Glutamatergic neuron (in vitro differentiated cells): ENCODE data around the gene TNNC1. TPM values are rescaled to one million over a fixed set of nuclear protein-coding genes. Genes with fewer than 3 reads are reported as not detected.

Source experiments
- DNase-seq: peaks from one replicate; pipeline ENCODE4 v3.0.0; 2022
- H3K27ac Mint-ChIP-seq: one replicate; pipeline ENCODE4 v1.8.0; 2020; ENCODE audit warnings: mild to moderate bottlenecking, mixed read lengths, inconsistent platforms; ENCODE audit not compliant: unreplicated experiment
- H3K27me3 Mint-ChIP-seq: one replicate; pipeline ENCODE4 v1.8.0; 2020; ENCODE audit warnings: mild to moderate bottlenecking, moderate library complexity, mixed read lengths, inconsistent platforms; ENCODE audit not compliant: unreplicated experiment
- H3K36me3 Mint-ChIP-seq: one replicate; pipeline ENCODE4 v1.8.0; 2020; ENCODE audit warnings: mild to moderate bottlenecking, mixed read lengths, inconsistent platforms; ENCODE audit not compliant: unreplicated experiment
- H3K4me1 Mint-ChIP-seq: one replicate; pipeline ENCODE4 v1.8.0; 2020; ENCODE audit warnings: mild to moderate bottlenecking, low read depth, mixed read lengths, inconsistent platforms; ENCODE audit not compliant: unreplicated experiment
- H3K4me3 Mint-ChIP-seq: one replicate; pipeline ENCODE4 v1.8.0; 2020; ENCODE audit warnings: mild to moderate bottlenecking, mixed read lengths, inconsistent platforms; ENCODE audit not compliant: unreplicated experiment
- H3K9me3 Mint-ChIP-seq: one replicate; pipeline ENCODE4 v1.8.0; 2020; ENCODE audit warnings: mild to moderate bottlenecking, moderate library complexity, mixed read lengths, inconsistent platforms; ENCODE audit not compliant: unreplicated experiment
- total RNA-seq: library from RNA; stranded (reverse); fragmentation: NEBNext Ultra II Directional; extraction: Animal tissue kit (Norgen Biotek cat#: 25700); gene quantifications from one replicate; pipeline ENCODE4 v1.2.1, GENCODE V29; 2021; ENCODE audit not compliant: unreplicated experiment
- TF ChIP-seq, protein P1 (sequence below): fragments of 200-600 bp; sonication (generic); IDR thresholded peaks from one replicate; pipeline ENCODE4 v1.5.0; 2021; ENCODE audit not compliant: partially characterized antibody, unreplicated experiment

TNNC1 gene
- total RNA-seq, 1 donor from 2014 or later: 2.7 TPM

GRCh38 chr3:52498137-52499054, 44.6 kb upstream of the TNNC1 start:
- H3K4me3 Mint-ChIP-seq: no peak overlapping the region
- TF ChIP-seq, protein P1, sequence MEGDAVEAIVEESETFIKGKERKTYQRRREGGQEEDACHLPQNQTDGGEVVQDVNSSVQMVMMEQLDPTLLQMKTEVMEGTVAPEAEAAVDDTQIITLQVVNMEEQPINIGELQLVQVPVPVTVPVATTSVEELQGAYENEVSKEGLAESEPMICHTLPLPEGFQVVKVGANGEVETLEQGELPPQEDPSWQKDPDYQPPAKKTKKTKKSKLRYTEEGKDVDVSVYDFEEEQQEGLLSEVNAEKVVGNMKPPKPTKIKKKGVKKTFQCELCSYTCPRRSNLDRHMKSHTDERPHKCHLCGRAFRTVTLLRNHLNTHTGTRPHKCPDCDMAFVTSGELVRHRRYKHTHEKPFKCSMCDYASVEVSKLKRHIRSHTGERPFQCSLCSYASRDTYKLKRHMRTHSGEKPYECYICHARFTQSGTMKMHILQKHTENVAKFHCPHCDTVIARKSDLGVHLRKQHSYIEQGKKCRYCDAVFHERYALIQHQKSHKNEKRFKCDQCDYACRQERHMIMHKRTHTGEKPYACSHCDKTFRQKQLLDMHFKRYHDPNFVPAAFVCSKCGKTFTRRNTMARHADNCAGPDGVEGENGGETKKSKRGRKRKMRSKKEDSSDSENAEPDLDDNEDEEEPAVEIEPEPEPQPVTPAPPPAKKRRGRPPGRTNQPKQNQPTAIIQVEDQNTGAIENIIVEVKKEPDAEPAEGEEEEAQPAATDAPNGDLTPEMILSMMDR: no peak
- DNase-seq: no peak
- no peak overlapping the region for H3K27ac Mint-ChIP-seq
- H3K9me3 Mint-ChIP-seq: no peaks in the 10 kb centered on the region
- H3K4me1 Mint-ChIP-seq: peaks cover 14% of the 10 kb centered on the region
- H3K27me3 Mint-ChIP-seq: peaks cover 11% of the 10 kb centered on the region
- no peaks in the 10 kb centered on the region for H3K36me3 Mint-ChIP-seq

DNA sequence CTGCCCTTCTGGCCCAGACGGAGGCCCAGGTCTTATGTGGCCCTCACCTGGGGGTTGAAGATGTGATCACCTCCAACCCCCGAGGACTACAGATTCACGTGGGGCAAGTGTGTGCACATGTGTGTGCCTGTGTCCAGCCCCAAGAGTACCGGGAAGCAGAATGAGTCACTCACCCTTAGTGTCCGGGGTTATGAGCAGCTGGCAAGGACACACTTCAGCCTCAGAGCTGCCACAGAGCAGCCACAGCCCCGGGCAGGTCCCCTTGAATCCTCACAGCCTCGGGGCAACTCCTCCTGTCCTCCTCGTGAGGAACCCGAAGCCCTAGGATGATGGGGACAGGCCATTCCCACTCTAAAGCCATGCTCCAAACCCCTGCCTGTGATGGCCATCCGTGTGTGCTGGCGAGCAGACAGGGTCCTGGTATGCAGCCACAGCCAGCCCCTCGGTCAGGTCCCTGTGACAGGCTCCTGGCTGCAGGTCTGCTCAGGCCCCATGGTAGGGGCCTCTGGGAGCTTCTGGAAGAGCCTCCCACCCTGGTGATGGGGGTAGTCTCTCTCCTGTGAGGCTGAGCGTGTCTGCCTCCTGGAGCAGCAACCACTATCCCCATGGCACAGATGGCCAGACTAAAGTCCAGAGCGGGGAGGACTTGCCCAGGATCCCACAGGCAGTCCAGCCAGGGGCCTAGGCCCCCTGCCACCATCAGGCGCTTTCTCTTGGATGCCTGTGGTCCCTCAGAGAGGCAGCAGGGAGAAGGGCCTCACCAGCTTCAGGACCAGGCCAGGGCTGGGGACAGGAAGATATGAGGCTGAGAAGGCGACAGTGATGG, 42.1 kb upstream of the TNNC1 start:
- H3K36me3 Mint-ChIP-seq: no peaks in the 10 kb centered on the region
- peaks cover 11% of the 10 kb centered on the region for H3K27me3 Mint-ChIP-seq
- no peak overlapping the region for H3K4me3 Mint-ChIP-seq
- DNase-seq: no peak
- peak overlapping the region; percentile 28 for H3K27ac Mint-ChIP-seq
- H3K4me1 Mint-ChIP-seq: peaks cover 18% of the 10 kb centered on the region
- TF ChIP-seq, protein P1: no peak
- no peaks in the 10 kb centered on the region for H3K9me3 Mint-ChIP-seq

DNA sequence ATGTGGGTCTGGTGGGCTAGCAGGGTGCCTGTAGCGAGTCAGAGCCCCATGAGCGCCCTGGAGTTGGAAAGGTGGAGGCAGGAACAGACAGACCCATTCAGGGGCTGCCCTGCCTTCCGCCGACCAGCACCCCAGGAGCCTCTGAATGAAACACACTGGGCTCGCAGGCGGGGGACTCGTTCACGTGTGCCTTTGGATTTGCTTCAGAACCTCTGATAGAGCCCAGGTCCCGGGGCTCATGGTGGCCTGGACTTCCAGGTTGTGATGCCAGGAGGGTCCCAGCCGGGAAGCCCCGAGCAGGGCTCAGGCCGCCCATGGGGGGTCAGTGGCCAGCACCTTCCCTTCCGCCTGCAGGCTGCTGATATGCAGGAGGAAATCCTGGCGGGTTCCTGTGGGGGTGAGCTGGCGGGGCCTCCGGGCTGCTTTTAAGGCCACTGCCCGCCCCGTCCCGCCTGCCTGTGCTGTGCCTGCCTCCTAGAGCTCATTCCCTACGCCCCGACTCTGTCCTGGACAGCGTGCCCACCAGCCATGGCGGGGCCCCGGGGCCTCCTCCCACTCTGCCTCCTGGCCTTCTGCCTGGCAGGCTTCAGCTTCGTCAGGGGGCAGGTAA, 41.1 kb upstream of the TNNC1 start, which contains the start of gene STAB1:
Gene STAB1, plus strand, starts transcription at position 453 of the 610 bp plus-strand sequence. Its CDS starts 76 bp downstream, at position 529.
- no peak for DNase-seq
- peaks cover 10% of the 10 kb centered on the region for H3K4me1 Mint-ChIP-seq
- peak within 1 kb of the TSS; percentile 28 for H3K27ac Mint-ChIP-seq
- H3K9me3 Mint-ChIP-seq: peaks cover 3% of the 10 kb centered on the region
- TF ChIP-seq, protein P1: no peak
- peaks cover 12% of the 10 kb centered on the region for H3K27me3 Mint-ChIP-seq
- H3K36me3 Mint-ChIP-seq: no peaks in the 10 kb centered on the region
- H3K4me3 Mint-ChIP-seq: no peak within 1 kb of the TSS

DNA sequence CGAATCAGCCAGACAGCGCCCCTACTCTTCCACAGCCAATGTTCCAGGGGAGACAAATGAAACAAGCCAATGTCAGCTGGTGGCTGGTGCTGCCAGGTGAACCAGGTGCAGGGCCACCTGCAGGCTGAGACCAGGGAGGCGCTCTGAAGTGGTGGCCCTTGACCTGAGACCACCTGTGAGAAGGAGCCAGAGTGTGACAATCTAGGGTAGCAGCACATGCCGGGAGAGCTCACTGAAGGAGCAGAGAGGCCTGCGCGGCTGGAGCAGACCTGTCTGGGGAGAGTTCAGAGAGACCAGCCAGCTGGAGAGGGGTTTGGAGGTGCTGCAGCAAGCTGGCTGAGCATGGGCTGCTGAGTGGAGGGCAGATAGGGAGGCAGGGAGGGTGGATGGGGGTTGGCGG, 40.6 kb upstream of the TNNC1 start:
- Mint-ChIP-seq H3K27ac (no peak overlapping the region), H3K9me3 (peaks cover 3% of the 10 kb centered on the region), H3K36me3 (no peaks in the 10 kb centered on the region), H3K4me1 (peaks cover 10% of the 10 kb centered on the region), H3K4me3 (no peak overlapping the region), H3K27me3 (peaks cover 12% of the 10 kb centered on the region)
- no peak for DNase-seq
- TF ChIP-seq, protein P1: no peak
